ENCODE results near the gene KCNK15. TPM values are rescaled to one million over a fixed set of nuclear protein-coding genes. Genes with fewer than 3 reads are reported as not detected.

The KCNK15 gene
- total and polyA plus RNA-seq, 2 donors (not counting 1 experiment from before 2014, with no cell fraction given): 0.17 TPM; not detected in 1

- WGBS (ENCODE audit: insufficient coverage): 78% methylated on average over 1 of the region's 2 CpGs
- Histone ChIP-seq H3K4me1 (ENCODE audit: control insufficient read depth in 2 of 2, insufficient read depth in 2 of 2, low read length in 2 of 2) (no peaks in the 10 kb centered on the region), H3K4me2 (replicated peaks; ENCODE audit: low read depth, low read length, poor library complexity, severe bottlenecking) (no peak overlapping the region), H4K20me1 (ENCODE audit: control insufficient read depth, insufficient read depth, low read length, poor library complexity, severe bottlenecking) (no peaks in the 10 kb centered on the region), H3K27ac (ENCODE audit: low read length in 2 of 2) (no peak overlapping the region), H3K27me3 (replicated peaks in 1 of 4; ENCODE audit: control extremely low read depth in 1 of 4, control insufficient read depth in 3 of 4, insufficient read depth in 4 of 4, low read length in 3 of 4) (no peaks in the 10 kb centered on the region), H3K4me3 (ENCODE audit: control extremely low read depth in 1 of 5, extremely low read depth in 1 of 5, insufficient read depth in 1 of 5, low read depth in 2 of 5, low read length in 4 of 5) (no peak overlapping the region), H2AFZ (ENCODE audit: insufficient read depth, low read depth, low read length, poor library complexity, severe bottlenecking) (no peak overlapping the region), H3K9ac (ENCODE audit: low read length) (no peak overlapping the region), H3K79me2 (ENCODE audit: control insufficient read depth, insufficient read depth, low read length) (no peaks in the 10 kb centered on the region), H3K9me3 (ENCODE audit: control extremely low read depth in 1 of 3, control insufficient read depth in 2 of 3, insufficient read depth in 1 of 3, low read length in 2 of 3) (no peaks in the 10 kb centered on the region), H3K36me3 (replicated peaks in 1 of 2; ENCODE audit: control extremely low read depth in 1 of 2, control insufficient read depth in 1 of 2, extremely low read depth in 1 of 2, insufficient read depth in 2 of 2, low read length in 1 of 2) (no peaks in the 10 kb centered on the region)
- TF ChIP-seq EZH2 (IDR thresholded peaks at IDR 0.05; ENCODE audit: borderline replicate concordance, insufficient read depth, low read depth, low read length, poor library complexity, severe bottlenecking): no peak
- no peak for TF ChIP-seq CTCF (IDR thresholded peaks at IDR 0.05)
- ATAC-seq (ENCODE audit: low read depth) (no peak), DNase-seq (no peak)
- Mint-ChIP-seq H3K9me3 (ENCODE audit: insufficient read depth) (no peaks in the 10 kb centered on the region), H3K27ac (no peak overlapping the region), H3K4me3 (no peak overlapping the region), H3K4me1 (no peaks in the 10 kb centered on the region), H3K27me3 (peaks cover 3% of the 10 kb centered on the region)
- intact Hi-C loops (cut with micrococcal nuclease): no loop called here
- ChIA-PET POLR2A (no interaction called here), CTCF (no interaction called here)
Measured at GRCh38 chr20:44722990-44723389, 22.7 kb upstream of the KCNK15 start.

DNA sequence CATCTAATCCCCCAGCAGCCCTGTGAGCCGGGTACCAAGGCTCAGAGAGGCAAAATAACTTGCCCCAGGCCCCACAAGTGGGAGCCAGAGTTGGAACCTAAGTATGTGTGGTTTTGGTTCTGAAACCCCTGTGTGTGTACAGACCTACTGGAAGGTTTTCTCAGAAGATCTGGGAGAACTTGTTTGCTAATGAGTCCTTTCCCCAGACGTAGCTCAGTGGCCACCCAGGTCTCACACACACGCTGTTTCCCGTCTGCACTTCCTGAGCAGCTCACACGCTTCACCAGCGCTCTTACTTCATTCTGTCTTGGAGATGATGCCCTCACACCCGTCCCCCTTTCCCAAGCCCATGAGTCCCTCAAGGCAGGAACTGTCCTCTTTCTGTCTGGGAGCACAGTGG, 22.3 kb upstream of the KCNK15 start:
- ATAC-seq (ENCODE audit: low read depth): no peak
- Mint-ChIP-seq H3K9me3 (ENCODE audit: insufficient read depth) (no peaks in the 10 kb centered on the region), H3K27ac (no peak overlapping the region), H3K27me3 (peaks cover 3% of the 10 kb centered on the region), H3K4me1 (no peaks in the 10 kb centered on the region), H3K4me3 (no peak overlapping the region)
- Histone ChIP-seq H3K79me2 (ENCODE audit: control insufficient read depth, insufficient read depth, low read length) (no peaks in the 10 kb centered on the region), H3K4me3 (ENCODE audit: control extremely low read depth in 1 of 5, extremely low read depth in 1 of 5, insufficient read depth in 1 of 5, low read depth in 2 of 5, low read length in 4 of 5) (no peak overlapping the region), H2AFZ (ENCODE audit: insufficient read depth, low read depth, low read length, poor library complexity, severe bottlenecking) (no peak overlapping the region), H4K20me1 (ENCODE audit: control insufficient read depth, insufficient read depth, low read length, poor library complexity, severe bottlenecking) (no peaks in the 10 kb centered on the region), H3K9me3 (ENCODE audit: control extremely low read depth in 1 of 3, control insufficient read depth in 2 of 3, insufficient read depth in 1 of 3, low read length in 2 of 3) (no peaks in the 10 kb centered on the region), H3K4me1 (ENCODE audit: control insufficient read depth in 2 of 2, insufficient read depth in 2 of 2, low read length in 2 of 2) (no peaks in the 10 kb centered on the region), H3K36me3 (replicated peaks in 1 of 2; ENCODE audit: control extremely low read depth in 1 of 2, control insufficient read depth in 1 of 2, extremely low read depth in 1 of 2, insufficient read depth in 2 of 2, low read length in 1 of 2) (no peaks in the 10 kb centered on the region), H3K4me2 (replicated peaks; ENCODE audit: low read depth, low read length, poor library complexity, severe bottlenecking) (no peak overlapping the region), H3K9ac (ENCODE audit: low read length) (no peak overlapping the region), H3K27ac (ENCODE audit: low read length in 2 of 2) (no peak overlapping the region), H3K27me3 (replicated peaks in 1 of 4; ENCODE audit: control extremely low read depth in 1 of 4, control insufficient read depth in 3 of 4, insufficient read depth in 4 of 4, low read length in 3 of 4) (no peaks in the 10 kb centered on the region)
- 26% methylated on average over 5 of the region's 7 CpGs for WGBS (ENCODE audit: insufficient coverage)
- intact Hi-C loops (cut with micrococcal nuclease): no loop called here
- POLR2A ChIA-PET: no interaction called here
- no peak for DNase-seq
- CTCF ChIA-PET: no interaction called here
- TF ChIP-seq CTCF (IDR thresholded peaks at IDR 0.05) (no peak), EZH2 (IDR thresholded peaks at IDR 0.05; ENCODE audit: borderline replicate concordance, insufficient read depth, low read depth, low read length, poor library complexity, severe bottlenecking) (no peak)
